ENCODE results near the gene DSG2. TPM values are rescaled to one million over a fixed set of nuclear protein-coding genes. Genes with fewer than 3 reads are reported as not detected.

Gene DSG2
- total RNA-seq: 10 to 100 TPM; 15.7 to 43.7 (median 22.2) TPM
- 10 to 100 TPM; 13.7 to 17.8 TPM for polyA plus RNA-seq
- long read RNA-seq, donor 1, full-length matches to known transcripts: 2 of 11 reads
- long read RNA-seq, donor 1, partial matches to known transcripts: 5 of 11 reads
- long read RNA-seq, donor 1, other reads (novel, unspliced or antisense): 4 of 11 reads
- long read RNA-seq, donor 2, full-length matches to known transcripts: 7 of 7 reads
- long read RNA-seq, donor 2, partial matches to known transcripts: 0 of 7 reads
- long read RNA-seq, donor 2, other reads (novel, unspliced or antisense): 0 of 7 reads
- long read RNA-seq, donor 3, full-length matches to known transcripts: 74 of 86 reads
- long read RNA-seq, donor 3, partial matches to known transcripts: 4 of 86 reads
- long read RNA-seq, donor 3, other reads (novel, unspliced or antisense): 8 of 86 reads

DNA sequence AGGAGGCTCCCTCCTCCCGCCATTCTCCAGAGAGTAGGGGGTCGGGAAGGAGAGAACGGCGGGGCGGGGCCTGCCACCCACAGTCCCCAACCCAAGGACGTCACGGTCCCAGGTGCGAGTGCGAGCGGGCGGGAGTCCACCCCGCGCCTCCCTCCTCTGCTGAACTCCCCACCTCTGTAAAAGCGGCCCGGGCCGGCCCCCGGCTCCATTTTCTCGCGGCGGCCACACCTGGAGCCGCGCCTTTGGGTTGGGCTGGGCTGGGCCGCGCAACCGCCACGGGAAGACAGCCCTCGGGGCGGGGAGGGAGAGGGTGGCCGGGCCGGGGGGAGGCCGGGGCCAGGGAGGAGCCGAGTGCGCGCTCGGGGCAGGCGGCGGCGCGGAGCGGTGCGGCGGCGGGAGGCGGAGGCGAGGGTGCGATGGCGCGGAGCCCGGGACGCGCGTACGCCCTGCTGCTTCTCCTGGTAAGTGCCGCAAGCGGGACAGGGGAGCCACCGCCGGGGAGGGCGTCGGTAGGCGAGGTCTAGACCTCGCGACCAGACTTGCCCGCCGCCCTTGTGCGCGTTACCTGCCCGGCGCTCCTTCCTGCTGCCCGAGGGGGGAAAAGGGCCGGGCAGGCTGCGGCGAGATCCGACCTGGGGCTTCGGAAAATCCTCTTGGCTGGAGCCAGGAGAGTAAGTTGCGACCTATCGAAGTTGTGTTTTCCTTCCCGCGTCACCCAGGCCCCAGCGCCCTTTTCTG lies at the start of gene DSG2:
TSS of gene DSG2 (plus strand) at position 342 of the 738 bp plus-strand sequence. CDS start at position 417, 75 bp downstream.
- WGBS, 3 donors: 1 to 2% (median 1%) methylated on average over 62 to 78 of the region's 79 CpGs
- H3K36me3 ChIP-seq: no peaks in the 10 kb centered on the region
- peak within 1 kb of the TSS; percentile 42 to 66 for H3K27ac ChIP-seq
- H3K4me3 ChIP-seq: peak within 1 kb of the TSS; percentile 50
- intact Hi-C loops (cut with DNase I): no loop called here
- peak; percentile 41 for TF ChIP-seq POLR2A (IDR thresholded peaks at IDR 0.05)
- TF ChIP-seq EP300 (IDR thresholded peaks at IDR 0.05): no peak
- no peaks in the 10 kb centered on the region for H3K4me1 ChIP-seq (ENCODE audit: insufficient read depth)
- peak; percentile 68 to 84 (median 78) for DNase-seq
- no peaks in the 10 kb centered on the region for H3K9me3 ChIP-seq
- H3K27me3 ChIP-seq: no peaks in the 10 kb centered on the region

DNA sequence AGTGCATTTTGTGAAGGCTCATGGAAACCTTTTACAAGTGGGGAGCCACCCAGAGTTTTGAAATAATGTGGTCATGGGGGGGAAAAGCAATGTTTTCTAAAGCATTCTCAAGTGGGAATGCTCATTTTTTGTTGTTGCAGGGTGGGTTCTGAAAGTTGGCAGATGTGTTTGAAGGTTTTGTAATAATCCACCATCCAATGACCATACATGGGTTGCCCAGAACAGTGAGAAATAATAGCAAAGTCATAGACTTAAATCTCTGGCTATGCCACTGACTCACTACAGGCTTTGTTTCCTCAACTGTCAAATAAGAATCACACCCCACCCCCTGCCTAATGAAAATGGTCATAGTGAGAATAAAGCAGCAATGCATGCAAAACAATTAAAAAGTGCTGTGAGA lies 47.6 kb upstream of the DSG2 start:
- TF ChIP-seq, protein P1, sequence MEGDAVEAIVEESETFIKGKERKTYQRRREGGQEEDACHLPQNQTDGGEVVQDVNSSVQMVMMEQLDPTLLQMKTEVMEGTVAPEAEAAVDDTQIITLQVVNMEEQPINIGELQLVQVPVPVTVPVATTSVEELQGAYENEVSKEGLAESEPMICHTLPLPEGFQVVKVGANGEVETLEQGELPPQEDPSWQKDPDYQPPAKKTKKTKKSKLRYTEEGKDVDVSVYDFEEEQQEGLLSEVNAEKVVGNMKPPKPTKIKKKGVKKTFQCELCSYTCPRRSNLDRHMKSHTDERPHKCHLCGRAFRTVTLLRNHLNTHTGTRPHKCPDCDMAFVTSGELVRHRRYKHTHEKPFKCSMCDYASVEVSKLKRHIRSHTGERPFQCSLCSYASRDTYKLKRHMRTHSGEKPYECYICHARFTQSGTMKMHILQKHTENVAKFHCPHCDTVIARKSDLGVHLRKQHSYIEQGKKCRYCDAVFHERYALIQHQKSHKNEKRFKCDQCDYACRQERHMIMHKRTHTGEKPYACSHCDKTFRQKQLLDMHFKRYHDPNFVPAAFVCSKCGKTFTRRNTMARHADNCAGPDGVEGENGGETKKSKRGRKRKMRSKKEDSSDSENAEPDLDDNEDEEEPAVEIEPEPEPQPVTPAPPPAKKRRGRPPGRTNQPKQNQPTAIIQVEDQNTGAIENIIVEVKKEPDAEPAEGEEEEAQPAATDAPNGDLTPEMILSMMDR (IDR thresholded peaks at IDR 0.05): no peak
- TF ChIP-seq EP300 (IDR thresholded peaks at IDR 0.05): no peak
- TF ChIP-seq POLR2A (IDR thresholded peaks at IDR 0.05): no peak
- H3K36me3 ChIP-seq: no peaks in the 10 kb centered on the region
- DNase-seq: no peak
- H3K4me1 ChIP-seq (ENCODE audit: insufficient read depth): no peaks in the 10 kb centered on the region
- no peaks in the 10 kb centered on the region for H3K9me3 ChIP-seq
- intact Hi-C loops (cut with DNase I): no loop called here
- no peaks in the 10 kb centered on the region for H3K27me3 ChIP-seq
- H3K27ac ChIP-seq: no peak overlapping the region
- H3K4me3 ChIP-seq: no peak overlapping the region

DNA sequence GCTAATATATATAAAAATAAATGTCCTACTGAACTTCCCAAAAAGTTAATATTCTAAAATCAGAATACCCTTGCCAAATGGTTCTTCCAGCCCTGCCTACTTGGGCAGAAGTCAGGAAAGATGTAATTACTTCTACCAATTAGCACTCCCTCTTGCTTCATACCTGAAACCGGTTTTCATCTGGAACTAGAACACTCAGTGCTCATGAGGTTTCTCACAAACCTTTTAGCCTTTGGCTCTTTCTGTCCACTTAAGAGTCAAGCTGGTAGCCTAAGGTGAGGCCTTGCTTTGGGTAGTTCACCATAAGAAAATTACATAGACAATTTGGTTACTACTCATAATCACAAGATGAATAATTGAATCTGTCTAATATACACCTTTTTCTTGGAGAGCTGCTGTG lies 46.4 kb upstream of the DSG2 start:
- DNase-seq: no peak
- 74 to 85% (median 77%) methylated on average over 1 of the region's 1 CpG for WGBS, 3 donors
- intact Hi-C loops (cut with DNase I): no loop called here

DNA sequence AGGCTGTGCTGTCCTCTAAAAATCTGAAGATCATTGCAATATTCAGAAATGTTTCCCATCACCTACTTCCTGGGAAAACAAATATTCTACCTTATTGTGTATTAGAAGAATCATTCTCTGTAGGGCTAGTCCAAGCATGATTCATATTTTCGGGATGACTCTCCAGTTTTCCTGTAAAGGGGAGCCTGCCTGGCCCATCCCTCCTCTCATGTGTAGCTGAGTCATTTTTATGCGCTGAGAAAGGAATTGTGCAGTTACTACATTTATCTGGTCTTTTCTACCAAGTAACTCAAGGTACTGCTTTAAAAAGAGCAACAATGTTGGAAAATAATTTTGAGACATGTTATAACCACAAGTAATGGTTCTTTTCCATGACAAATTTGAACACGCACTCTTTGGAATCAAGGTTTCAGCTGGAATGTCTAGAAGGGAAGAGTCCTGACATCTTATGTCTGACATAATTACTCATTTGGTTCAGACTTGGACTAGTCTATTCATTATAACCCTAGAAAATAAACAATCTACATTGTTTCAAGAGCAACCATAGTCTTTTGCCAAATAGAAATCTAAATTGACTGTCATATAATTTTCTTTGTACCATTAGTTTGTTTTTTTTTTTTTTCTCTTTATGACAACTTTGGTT lies 43.8 kb upstream of the DSG2 start:
- Histone ChIP-seq H3K4me1 (ENCODE audit: insufficient read depth) (no peaks in the 10 kb centered on the region), H3K9me3 (no peaks in the 10 kb centered on the region), H3K36me3 (no peaks in the 10 kb centered on the region), H3K4me3 (no peak overlapping the region), H3K27ac (no peak overlapping the region), H3K27me3 (no peaks in the 10 kb centered on the region)
- intact Hi-C loops (cut with DNase I): no loop called here
- WGBS, 3 donors: 49 to 75% (median 67%) methylated on average over 3 of the region's 3 CpGs
- DNase-seq: no peak
- no peak for TF ChIP-seq EP300 (IDR thresholded peaks at IDR 0.05)
- no peak for TF ChIP-seq POLR2A (IDR thresholded peaks at IDR 0.05)
- TF ChIP-seq, protein P1 (IDR thresholded peaks at IDR 0.05): no peak

More for the DNA sequence above, 46.4 kb upstream of the DSG2 start:
- Histone ChIP-seq H3K4me3 (no peak overlapping the region), H3K36me3 (no peaks in the 10 kb centered on the region), H3K4me1 (ENCODE audit: insufficient read depth) (no peaks in the 10 kb centered on the region), H3K9me3 (no peaks in the 10 kb centered on the region), H3K27me3 (no peaks in the 10 kb centered on the region), H3K27ac (no peak overlapping the region)
- TF ChIP-seq EP300 (IDR thresholded peaks at IDR 0.05) (no peak), POLR2A (IDR thresholded peaks at IDR 0.05) (no peak)
- TF ChIP-seq, protein P1 (IDR thresholded peaks at IDR 0.05): no peak

Measured in ovary (tissue), 10 donors.